Cardiac muscle cell (in vitro differentiated cells and primary cell): ENCODE data around the gene SPO11. TPM values are rescaled to one million over a fixed set of nuclear protein-coding genes. Genes with fewer than 3 reads are reported as not detected.

Experiments
- DNase-seq, 2 donors: peaks; one replicate each; pipeline versions ENCODE4 v3.0.0 to v3.0.0-alpha.2; 2010 to 2017; ENCODE audit warnings: low read depth in 1 of 2, low spot score in 1 of 2
- H3K27ac ChIP-seq: fragments of 200-600 bp; sonication (generic); 2 replicates; pipeline ENCODE4 v1.5.1; 2016
- H3K27me3 ChIP-seq: fragments of 200-600 bp; sonication (generic); 2 replicates; pipeline ENCODE4 v1.6.0; 2016; ENCODE audit warnings: control low read depth
- H3K36me3 ChIP-seq: fragments of 200-600 bp; sonication (generic); 2 replicates; pipeline ENCODE4 v1.5.1; 2016; ENCODE audit warnings: control low read depth
- H3K4me1 ChIP-seq: fragments of 200-600 bp; sonication (generic); 2 replicates; pipeline ENCODE4 v1.8.1; 2017; ENCODE audit warnings: low read depth, mild to moderate bottlenecking, mixed run types
- H3K4me3 ChIP-seq: fragments of 200-600 bp; sonication (generic); 2 replicates; pipeline ENCODE4 v1.5.1; 2016; ENCODE audit warnings: mild to moderate bottlenecking
- H3K9me3 ChIP-seq: fragments of 200-600 bp; sonication (generic); 2 replicates; pipeline ENCODE4 v1.5.1; 2017; ENCODE audit warnings: low read depth, mild to moderate bottlenecking, control low read depth
- CTCF ChIP-seq: IDR thresholded peaks from 2 replicates; pipeline ENCODE4 v1.5.1; 2012; ENCODE audit warnings: low read depth, mild to moderate bottlenecking, low read length
- polyA plus RNA-seq: library from polyadenylated mRNA; unstranded; fragments of >200 nt; fragmentation: Nextera tagmentation; extraction: Ambion mirVana; gene quantifications from 2 replicates; pipeline ENCODE4 v1.2.1, GENCODE V29; 2016
- total RNA-seq: library from RNA; depleted of rRNA; stranded (reverse); fragments of >200 nt; gene quantifications from 2 replicates; pipeline ENCODE4 v1.2.3, GENCODE V29; 2016

SPO11 gene
- total and polyA plus RNA-seq, 2 experiments from 2014 or later, result not detected

GRCh38 chr20:57287007-57287880, 42.4 kb upstream of the SPO11 start:
- Histone ChIP-seq H3K36me3 (no peaks in the 10 kb centered on the region), H3K4me1 (peaks cover 9% of the 10 kb centered on the region), H3K27ac (no peak overlapping the region), H3K27me3 (no peaks in the 10 kb centered on the region), H3K9me3 (no peaks in the 10 kb centered on the region), H3K4me3 (no peak overlapping the region)
- peak in 1 of 2 donors; percentile 44 for DNase-seq
- no peak for TF ChIP-seq CTCF

DNA sequence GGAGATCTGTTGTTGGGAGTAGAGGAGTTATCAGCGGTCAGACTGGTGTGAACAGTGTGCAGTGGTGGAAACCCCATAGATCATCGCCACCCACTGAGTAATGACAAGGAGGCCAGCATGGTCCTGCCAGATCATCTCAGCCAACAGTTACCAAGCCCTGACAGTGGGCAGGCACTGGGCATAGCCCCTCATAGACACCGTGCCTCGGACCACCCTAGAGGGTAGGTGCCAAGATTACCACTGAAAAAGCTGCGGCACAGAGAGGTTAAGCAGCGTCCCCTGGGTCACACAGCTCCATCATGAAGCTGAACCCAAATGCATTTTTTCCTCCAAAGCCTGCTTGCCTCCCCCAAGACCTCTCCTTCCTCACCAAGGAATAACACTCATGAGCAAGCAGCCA, 41.7 kb upstream of the SPO11 start:
- H3K27ac ChIP-seq, result no peak overlapping the region
- H3K4me1 ChIP-seq, result peaks cover 8% of the 10 kb centered on the region
- DNase-seq, result no peak

GRCh38 chr20:57288651-57289277, 40.8 kb upstream of the SPO11 start:
- TF ChIP-seq CTCF, result no peak
- Histone ChIP-seq H3K4me3 (no peak overlapping the region), H3K9me3 (no peaks in the 10 kb centered on the region), H3K36me3 (no peaks in the 10 kb centered on the region), H3K27me3 (no peaks in the 10 kb centered on the region), H3K27ac (no peak overlapping the region), H3K4me1 (peaks cover 4% of the 10 kb centered on the region)
- DNase-seq, result no peak

More for the DNA sequence above, 41.7 kb upstream of the SPO11 start:
- Histone ChIP-seq H3K4me3 (no peak overlapping the region), H3K9me3 (no peaks in the 10 kb centered on the region), H3K36me3 (no peaks in the 10 kb centered on the region), H3K27me3 (no peaks in the 10 kb centered on the region)
- no peak for TF ChIP-seq CTCF

DNA sequence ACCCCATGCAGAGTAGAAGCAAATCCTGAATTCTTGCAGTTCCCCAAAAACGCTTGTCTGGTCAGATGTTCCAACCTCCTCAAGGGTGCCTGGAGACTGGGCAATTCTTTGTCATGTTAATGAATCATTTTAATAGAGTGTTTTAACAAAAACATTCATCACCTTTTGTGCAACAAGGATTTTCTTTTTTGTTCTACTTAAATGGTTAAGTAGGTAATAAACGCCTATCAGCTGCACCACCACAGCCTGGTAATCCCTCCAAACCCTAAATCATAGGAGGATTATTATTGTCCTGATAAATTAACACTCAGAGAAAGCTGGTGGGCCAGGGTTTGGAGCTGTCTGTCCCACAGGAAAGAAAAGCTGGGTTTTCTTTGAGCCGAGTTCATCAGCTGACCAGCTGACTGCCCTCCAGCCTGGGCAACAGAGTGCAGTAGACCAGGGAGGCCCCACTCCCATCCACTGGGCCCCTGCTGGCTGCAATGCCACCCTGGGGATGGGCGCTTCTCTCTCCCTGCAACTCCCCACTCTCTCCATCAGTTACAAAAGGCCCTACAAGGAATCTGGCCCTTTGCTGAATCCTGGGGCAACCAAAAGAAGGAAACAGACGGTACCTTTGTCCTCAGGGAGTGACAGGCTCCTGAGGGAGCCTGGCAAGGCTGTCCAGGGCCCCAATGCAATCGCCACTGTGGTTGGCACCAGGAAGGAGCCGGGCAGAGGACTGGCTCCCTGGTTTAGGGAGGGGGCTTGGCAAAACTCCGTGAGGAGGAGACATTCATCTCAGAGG, 40.0 kb upstream of the SPO11 start:
- no peak for DNase-seq
- Histone ChIP-seq H3K4me1 (peaks cover 9% of the 10 kb centered on the region), H3K4me3 (no peak overlapping the region), H3K27ac (no peak overlapping the region), H3K9me3 (no peaks in the 10 kb centered on the region), H3K36me3 (no peaks in the 10 kb centered on the region), H3K27me3 (no peaks in the 10 kb centered on the region)
- TF ChIP-seq CTCF, result no peak

GRCh38 chr20:57290178-57290484, 39.5 kb upstream of the SPO11 start:
- no peak for TF ChIP-seq CTCF
- H3K4me1 ChIP-seq, result peaks cover 15% of the 10 kb centered on the region
- no peak overlapping the region for H3K27ac ChIP-seq
- no peaks in the 10 kb centered on the region for H3K36me3 ChIP-seq
- no peak overlapping the region for H3K4me3 ChIP-seq
- H3K27me3 ChIP-seq, result no peaks in the 10 kb centered on the region
- no peak for DNase-seq
- no peaks in the 10 kb centered on the region for H3K9me3 ChIP-seq
